Hypothalamus (tissue), 51 donors: Measurements from ENCODE around the gene DEPDC1.
"Not testable (repeated sequence)": the region's sequence is repeated elsewhere in the genome, so short reads cannot be mapped to it uniquely, and the experiment has no call there.

Experiments
- DNase-seq, 51 donors: peaks; one replicate each; lab custom pipeline; 2025; lab: John Stamatoyannopoulos, UW

The DEPDC1 gene, protein sequence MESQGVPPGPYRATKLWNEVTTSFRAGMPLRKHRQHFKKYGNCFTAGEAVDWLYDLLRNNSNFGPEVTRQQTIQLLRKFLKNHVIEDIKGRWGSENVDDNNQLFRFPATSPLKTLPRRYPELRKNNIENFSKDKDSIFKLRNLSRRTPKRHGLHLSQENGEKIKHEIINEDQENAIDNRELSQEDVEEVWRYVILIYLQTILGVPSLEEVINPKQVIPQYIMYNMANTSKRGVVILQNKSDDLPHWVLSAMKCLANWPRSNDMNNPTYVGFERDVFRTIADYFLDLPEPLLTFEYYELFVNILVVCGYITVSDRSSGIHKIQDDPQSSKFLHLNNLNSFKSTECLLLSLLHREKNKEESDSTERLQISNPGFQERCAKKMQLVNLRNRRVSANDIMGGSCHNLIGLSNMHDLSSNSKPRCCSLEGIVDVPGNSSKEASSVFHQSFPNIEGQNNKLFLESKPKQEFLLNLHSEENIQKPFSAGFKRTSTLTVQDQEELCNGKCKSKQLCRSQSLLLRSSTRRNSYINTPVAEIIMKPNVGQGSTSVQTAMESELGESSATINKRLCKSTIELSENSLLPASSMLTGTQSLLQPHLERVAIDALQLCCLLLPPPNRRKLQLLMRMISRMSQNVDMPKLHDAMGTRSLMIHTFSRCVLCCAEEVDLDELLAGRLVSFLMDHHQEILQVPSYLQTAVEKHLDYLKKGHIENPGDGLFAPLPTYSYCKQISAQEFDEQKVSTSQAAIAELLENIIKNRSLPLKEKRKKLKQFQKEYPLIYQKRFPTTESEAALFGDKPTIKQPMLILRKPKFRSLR

DNA sequence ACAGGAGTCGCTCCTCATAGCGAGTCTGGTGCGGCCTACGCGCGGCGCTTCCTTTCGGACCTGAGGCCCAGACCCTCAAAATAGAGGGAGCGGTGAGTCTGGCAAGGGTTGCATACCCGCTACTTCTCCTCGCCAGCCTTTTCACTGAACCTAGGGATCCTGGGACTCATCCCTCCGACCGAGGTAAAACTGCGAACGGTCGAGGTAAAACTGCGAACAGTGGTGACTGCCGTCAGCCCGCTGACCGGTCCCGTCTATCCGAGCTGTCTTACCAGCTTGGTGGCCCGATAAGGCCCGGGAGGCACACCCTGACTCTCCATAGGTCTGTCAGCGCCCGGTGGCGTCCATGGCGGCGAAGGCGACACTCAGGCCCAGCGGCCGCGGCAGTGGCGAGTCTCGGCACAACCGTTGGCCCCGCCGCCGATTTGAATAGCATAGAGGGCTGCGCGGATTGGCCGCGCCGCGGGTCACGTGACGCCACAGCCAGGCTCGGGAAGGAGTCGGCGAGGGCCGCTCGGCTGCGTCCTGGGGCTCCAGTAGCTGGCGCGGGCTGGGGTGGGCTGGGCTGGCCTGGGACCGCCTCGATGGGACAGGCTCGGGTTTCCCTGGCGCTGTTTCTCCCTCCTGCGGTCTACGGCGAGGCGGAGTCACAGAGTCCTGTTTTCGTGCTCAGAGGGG, at the start of gene DEPDC1:
Gene DEPDC1 (minus strand): TSS at position 403 of the 678 bp plus-strand sequence. CDS start 83 bp downstream, at position 320.
- DNase-seq, result peak; percentile 5 to 95 (median 85)

DNA sequence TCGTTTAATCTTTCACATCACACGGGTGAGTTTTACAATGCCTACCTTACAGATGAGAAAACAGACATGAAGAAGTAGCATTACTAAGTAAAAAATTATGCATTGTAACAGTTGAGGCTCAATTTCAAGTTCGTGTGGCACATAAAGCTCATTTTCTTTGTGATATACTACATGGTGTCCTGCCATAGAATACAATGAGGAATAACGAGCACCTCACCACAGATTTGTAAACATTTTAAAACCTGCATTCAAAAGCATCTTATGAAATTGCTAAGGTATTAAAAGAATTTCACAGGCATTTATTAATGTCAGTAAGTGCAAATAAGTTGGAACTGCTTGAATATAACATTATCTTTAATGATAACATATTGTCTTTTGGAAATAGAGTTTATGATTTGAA, 47.8 kb upstream of the DEPDC1 start:
- DNase-seq, result no peak

DNA sequence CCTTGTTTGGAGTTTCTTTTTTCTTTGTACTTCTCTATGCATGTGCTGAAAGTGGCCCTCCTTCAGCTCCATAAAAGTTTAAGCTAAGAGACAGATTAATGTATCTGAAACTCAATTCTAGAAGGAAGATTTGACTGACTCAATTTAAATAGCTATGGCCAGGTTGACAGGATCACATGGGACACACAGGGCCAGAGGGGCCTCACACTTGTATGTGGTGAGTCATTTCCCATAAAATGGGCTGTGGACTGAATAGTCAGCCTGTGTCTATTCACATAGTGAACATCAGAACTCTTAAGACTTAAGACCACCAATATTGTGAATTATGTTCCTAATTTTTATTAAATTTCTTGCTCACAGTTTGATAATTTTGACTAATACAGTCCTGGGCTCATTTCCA, 45.7 kb upstream of the DEPDC1 start:
- no peak for DNase-seq

DNA sequence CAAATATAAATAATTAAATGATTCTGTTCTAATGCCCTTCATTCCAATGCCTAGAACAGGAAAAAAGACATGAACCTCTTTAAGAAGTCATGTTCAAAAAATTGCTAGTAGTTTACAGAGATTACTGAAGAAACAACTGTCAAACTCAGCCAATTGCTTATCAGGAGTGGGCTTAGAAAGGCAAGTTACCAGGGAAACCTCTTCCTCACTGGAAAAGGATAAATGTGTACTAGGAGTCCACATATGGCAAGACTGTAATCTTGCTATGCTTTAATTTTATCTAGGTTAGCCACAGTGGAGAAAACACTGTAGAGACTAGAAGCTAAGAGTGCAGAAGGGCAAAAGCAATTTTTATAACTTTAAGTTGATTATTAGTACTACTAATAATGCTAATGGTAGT, 42.1 kb upstream of the DEPDC1 start:
- no peak for DNase-seq

DNA sequence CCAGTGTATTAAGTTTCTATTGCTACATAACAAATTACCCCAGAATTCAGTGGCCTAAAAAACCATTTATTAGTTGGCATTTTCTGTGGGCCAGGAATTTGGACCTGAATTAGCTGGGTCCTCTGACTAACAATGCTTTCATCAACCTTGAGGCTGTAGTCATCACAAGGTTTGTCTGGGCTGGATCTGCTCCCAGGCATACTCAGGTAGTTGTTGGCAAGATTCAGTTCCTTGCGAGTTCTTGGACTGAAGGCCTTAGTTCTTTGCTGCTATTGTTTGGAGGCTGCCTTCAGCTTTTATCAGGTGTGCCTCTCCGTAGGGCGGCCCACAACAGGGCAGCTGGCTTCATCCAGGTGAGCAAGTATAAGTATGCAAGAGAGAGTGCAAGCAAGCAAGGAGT, 31.4 kb upstream of the DEPDC1 start:
- DNase-seq, result no peak

DNA sequence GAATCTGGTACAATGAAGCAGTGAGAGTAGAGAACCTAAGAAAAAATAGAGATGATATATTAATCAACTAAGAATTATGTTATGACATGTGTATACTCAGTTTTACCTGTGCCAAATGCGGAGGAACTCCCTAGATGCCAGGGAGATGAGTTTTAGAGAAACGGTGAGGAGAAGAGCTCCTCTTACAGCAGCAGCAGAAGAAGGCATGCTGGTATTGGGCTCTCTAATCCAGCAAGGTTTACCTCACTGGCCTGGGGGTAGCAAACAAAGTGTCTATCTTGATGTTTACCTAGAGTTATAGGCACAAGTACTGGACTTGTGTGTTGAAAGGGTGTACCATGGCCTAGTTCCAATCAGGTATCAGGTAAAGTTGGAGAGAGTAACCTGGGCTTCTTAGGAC, 28.9 kb upstream of the DEPDC1 start:
- no peak for DNase-seq

DNA sequence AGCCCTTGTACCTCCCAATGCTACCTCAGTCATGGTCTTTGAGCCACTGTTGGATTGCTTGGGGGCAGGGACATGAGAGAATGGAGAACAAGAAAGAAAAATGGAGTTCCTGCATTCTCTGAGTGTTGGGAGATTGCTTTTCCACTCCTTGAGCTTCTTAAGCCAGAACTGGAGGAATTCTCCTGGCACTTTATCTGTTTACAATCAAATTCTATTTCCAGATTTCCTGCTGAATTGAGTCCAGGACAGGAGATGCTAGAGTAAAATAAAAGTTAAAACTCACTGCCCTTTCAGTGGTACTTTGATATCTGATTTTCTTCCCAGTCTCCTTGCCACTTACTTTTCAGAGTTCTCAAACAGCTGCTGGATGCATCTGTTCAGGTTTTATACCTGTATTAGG, 24.4 kb upstream of the DEPDC1 start:
- no peak for DNase-seq

DNA sequence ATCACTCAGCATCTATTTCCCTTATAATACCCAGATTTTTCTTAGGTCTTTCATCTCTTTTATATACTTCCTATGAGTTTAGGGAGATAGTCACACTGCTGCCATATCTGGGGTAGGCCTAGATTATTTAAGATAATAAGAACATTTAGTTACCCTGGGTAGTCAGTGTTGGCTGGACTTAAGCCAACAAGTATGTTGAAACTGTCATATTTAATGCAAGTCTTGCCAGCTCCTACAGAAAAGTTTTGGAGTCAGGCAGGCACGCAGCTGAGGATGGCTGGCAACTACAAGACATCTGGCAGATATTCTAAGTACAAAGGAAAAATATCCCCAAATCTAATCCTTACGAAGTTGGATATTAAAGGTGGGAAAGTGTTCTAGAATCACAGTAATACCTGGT, 19.2 kb upstream of the DEPDC1 start:
- no peak for DNase-seq

DNA sequence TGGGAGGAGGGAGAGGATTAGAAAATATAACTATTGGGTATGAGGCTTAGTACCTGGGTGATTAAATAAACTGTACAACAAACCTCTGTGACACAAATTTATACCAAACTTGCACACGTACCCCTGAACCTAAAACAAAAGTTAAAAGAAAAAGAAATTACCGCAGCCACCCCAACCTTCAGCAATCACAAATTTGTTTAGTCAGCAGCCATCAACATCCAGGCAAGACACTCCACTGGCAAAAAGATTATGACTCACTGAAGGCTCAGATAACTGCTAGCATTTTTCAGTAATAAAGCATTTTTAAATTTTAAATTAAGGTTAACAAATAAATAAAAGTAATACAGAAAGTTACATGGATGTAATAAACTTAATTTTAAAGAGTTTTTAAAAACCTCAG, 14.4 kb upstream of the DEPDC1 start:
- DNase-seq, result no peak

DNA sequence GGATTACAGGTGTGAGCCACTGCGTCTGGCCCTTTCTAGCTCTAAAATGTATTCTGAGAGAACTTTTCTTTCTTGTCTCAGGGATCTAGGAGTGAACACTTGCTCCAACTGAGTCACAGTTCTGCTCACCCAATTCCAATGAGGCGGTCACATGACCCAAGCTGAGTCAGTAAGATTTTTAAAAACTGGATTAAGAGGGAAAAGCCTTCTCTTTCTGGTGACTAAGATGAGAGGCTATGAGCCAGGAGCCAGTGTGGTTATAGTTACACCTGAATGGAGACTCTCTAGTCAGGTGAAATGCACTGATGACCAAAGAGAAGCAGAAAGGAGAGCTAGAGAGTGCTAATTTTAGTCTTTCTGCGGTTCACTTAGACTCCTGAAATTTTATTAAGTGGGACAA, 9.5 kb upstream of the DEPDC1 start:
- no peak for DNase-seq

DNA sequence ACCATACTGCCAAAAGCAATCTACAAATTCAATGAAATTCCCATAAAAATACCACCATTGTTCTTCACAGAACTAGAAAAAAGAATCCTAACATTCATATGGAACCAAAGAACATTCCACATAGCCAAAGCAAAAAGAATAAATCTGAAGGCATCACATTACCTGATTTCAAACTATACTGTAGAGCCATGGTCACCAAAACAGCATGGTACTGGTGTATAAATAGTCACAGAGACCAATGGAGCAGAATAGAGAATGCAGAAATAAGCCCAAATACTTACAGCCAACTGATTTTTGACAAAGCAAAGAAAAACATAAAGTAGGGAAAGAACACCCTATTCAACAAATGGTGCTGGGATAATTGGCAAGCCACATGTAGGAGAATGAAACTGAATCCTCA, 6.2 kb upstream of the DEPDC1 start:
- no peak for DNase-seq

DNA sequence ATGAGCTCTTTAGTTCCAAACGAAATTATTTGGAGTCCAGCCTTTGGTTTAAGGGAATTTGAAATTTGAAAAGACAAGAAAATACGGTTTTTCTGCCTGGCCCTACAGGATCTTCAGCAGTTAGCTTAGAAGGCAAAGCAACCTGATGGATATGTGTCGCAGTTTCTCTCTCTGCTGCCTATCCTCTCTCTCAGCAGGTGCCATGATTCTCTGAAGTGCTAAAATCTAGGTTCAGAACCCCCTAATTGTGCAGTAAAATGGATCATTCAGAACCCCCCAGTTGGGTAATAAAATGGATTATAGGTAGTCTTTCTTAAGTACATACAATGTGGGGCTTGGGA, 446 bp upstream of the DEPDC1 start:
- no peak for DNase-seq

DNA sequence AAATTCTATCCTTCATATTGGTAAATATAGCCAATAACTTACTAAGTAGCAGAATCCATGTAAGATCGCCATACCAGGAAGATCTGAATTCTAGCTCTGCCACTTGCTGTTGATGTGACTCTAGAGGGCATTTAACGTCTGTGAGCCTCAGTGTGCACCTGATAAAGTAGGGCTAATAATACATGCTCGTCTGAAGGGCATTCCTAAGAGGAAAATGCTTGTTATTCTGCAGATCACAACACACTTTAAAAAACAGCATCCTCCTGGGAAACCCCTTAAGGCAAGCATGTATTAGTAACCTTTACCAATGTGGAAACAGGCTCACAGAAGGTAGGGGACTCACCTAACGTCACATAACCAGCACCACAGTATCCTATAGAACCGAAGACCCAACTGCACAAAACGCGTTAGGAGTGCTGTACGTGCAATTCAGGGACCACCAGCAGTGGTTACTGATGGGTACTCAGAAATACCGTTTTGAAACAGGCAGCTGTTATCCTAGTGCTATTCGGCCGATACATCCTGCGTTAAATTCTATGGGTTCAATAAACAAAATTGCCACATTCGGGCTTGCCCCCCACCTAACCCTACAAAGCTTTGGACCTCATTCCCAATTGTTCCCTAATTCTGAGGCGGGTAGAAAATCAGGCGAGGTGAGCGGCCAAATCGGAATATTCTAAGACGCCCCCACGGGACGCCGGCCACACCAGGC, 758 bp downstream of the DEPDC1 start:
- no peak for DNase-seq

DNA sequence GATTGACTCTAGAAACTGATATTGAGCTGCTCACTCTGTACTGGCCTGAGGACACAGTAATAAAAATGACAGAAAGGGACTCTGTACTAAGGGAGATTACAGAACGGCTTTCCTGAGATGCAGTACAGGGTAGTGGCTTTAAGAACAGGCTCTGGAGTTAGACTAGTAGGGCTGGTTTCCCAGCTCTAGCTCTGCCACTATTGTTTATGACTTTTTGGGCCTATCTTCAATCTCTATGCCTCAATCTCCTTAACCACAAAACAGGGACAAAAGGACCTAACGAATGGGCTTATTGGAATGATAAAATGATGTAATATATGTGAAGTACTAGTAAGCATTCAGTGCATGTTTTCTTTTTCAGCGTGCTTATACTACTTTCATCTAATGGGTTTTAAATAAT, 1.4 kb downstream of the DEPDC1 start:
- DNase-seq, result no peak

DNA sequence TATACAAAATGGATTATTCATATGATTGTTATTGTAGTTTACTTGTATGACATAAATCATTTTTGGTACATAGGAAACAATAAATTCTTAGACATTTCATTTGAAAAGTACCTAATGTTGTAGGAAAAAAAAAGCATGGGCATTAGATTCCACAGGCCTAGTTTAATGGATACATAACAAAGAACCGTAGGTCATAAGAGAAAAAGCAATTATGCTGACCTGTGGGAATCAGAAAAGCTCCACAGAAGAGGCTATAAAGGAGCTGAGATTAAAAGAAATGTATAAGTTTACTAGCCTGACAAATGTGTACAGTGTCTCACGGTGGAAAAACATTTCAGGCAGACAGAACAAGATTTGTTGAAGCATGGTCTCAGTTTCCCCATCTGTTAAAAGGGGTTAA, 3.7 kb downstream of the DEPDC1 start:
- DNase-seq, result no peak

DNA sequence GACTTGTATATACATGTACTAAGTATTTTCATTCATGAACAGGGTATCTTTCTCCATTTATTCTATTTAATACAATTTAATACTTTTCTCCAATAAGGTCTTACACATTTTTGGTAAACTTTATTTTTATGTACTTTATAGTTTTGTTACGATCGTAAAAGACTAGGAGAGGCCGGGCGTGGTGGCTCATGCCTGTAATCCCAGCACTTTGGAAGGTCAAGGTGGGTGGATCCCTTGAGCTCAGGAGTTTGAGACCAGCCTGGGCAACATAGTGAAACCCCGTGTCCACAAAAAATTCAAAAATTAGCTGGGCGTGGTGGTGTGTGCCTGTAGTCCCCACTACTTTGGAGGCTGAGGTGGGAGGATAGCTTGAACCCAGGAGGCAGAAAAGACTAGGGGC, 4.6 kb downstream of the DEPDC1 start:
- DNase-seq, result not testable (repeated sequence)

DNA sequence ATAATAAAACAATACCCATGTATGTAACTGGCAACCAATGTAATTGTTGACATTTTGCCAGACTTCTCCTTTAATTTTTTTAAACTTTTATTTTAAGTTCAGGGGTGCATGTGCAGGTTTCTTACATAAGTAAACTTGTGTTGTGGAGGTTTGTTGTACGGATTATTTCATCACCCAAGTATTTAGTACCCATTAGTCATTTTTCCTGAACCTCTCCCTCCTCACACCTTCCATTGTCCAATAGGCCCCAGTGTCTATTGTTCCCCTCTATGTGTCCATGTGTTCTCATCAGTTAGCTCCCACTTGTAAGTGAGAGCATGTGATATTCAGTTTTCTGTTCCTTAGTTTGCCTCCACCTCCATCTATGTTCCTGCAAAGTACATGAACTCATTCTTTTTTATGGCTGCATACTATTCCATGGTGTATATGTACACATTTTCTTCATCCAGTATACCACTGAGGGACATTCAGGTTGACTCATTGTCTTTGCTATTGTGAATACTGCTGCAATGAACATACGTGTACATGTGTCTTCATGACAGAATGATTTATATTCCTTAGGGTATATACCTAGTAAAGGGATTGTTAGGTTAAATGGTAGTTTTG, 6.7 kb downstream of the DEPDC1 start:
- no peak for DNase-seq

DNA sequence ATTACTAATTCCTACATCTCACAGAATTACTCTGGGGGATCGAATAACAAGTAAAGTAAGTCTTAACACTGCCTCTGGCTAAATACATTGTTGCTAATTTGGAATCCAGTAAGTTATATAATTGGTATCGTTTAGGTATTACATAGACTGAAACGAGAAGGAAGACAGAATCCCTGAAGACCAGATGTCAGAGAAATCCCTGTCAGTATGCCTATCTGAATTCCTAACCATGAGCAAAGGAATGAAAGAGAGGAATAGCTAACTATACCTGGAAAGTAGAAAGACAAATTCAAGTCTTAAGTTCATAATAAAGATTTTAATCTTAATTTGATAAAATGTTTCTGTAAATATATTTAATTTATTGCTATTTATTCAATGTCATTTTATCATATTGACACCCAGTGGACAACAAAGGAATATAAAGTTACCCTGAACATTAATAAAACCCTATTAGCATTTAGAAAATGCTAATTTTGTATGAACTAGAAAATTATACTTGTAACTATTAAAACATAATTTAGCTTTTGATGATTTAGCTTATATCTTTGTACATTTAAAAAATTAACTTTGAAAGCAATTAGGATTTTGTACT, 11.4 kb downstream of the DEPDC1 start:
- DNase-seq, result no peak

DNA sequence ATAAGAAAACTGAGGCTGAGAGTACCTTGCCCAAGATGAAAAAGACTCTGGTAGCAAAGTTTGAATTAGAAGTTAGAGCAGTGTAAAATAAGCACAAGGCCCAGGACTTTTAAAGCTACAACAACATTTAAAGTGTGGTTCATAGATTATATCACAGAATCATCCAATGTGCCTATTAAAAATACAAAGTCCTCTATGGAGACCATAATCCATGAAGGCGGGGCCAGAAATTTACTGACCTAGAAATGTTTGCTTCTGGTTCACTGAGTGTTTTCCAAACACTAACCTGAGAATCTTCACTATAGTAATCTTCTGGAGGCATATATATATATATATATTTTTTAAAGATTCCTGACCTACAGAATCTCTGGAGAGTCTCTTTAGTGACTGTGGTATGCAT, 12.3 kb downstream of the DEPDC1 start:
- no peak for DNase-seq

DNA sequence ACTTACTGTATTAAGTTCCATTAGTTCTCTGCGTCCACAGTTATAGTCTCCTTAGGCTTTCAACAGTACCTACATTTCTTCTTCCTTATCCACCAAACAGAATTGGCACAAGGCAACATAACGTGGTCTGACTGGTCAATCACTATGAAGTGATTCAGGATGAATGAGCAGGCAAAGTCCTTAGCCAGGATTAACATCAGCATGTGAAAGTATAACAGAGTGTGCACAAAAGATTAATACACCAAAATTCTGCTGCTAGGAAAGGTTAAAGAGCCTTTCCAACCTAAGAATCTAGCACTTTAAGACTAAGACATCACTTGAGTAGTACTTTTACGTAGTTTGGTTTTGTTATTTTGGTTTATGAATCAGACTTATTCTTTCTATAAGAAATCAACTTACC, 15.8 kb downstream of the DEPDC1 start:
- no peak for DNase-seq
